NT2/D1 (cell line): ENCODE measurements around the gene DTX2.
"Not testable (repeated sequence)": the region's sequence is repeated elsewhere in the genome, so short reads cannot be mapped to it uniquely, and the experiment has no call there.

ENCODE experiments used
- SUZ12 ChIP-seq: IDR thresholded peaks from 2 replicates; pipeline ENCODE4 v1.6.1; 2011; ENCODE audit not compliant: insufficient read length, insufficient read depth; ENCODE audit errors: extremely low read depth
- YY1 ChIP-seq: IDR thresholded peaks from 2 replicates; pipeline ENCODE4 v1.6.1; 2011; ENCODE audit not compliant: insufficient read length, insufficient read depth
- ZNF274 ChIP-seq: IDR thresholded peaks from 2 replicates; pipeline ENCODE4 v1.6.1; 2011; ENCODE audit warnings: mild to moderate bottlenecking, low read depth, low read length

GRCh38 chr7:76483081-76483480 lies 21.6 kb downstream of the DTX2 start:
- TF ChIP-seq YY1, SUZ12, ZNF274: not testable (repeated sequence)
